BLaER1 (cell line): ENCODE data around the gene KCTD16.

Experiments used
- H3K27ac ChIP-seq: shearing (Covaris generic); formaldehyde crosslinking; 2 replicates; pipeline ENCODE4 v1.8.1; 2022
- H3K27me3 ChIP-seq: shearing (Covaris generic); formaldehyde crosslinking; 2 replicates; pipeline ENCODE4 v1.8.1; 2022
- H3K36me3 ChIP-seq: shearing (Covaris generic); formaldehyde crosslinking; 2 replicates; pipeline ENCODE4 v1.8.1; 2022
- H3K4me1 ChIP-seq: shearing (Covaris generic); formaldehyde crosslinking; 2 replicates; pipeline ENCODE4 v1.8.1; 2022
- H3K4me2 ChIP-seq: shearing (Covaris generic); formaldehyde crosslinking; 2 replicates; pipeline ENCODE4 v1.8.1; 2022
- H3K4me3 ChIP-seq: shearing (Covaris generic); formaldehyde crosslinking; 2 replicates; pipeline ENCODE4 v1.8.1; 2022
- H3K9ac ChIP-seq: shearing (Covaris generic); formaldehyde crosslinking; 2 replicates; pipeline ENCODE4 v1.8.1; 2022
- H3K9me3 ChIP-seq: shearing (Covaris generic); formaldehyde crosslinking; 2 replicates; pipeline ENCODE4 v1.8.1; 2022
- H4K20me1 ChIP-seq: shearing (Covaris generic); formaldehyde crosslinking; 2 replicates; pipeline ENCODE4 v1.8.1; 2022
- Cebpa-rat ChIP-seq: shearing (Covaris generic); IDR thresholded peaks from 2 replicates; pipeline ENCODE4 v1.8.1; 2022

Gene KCTD16

DNA sequence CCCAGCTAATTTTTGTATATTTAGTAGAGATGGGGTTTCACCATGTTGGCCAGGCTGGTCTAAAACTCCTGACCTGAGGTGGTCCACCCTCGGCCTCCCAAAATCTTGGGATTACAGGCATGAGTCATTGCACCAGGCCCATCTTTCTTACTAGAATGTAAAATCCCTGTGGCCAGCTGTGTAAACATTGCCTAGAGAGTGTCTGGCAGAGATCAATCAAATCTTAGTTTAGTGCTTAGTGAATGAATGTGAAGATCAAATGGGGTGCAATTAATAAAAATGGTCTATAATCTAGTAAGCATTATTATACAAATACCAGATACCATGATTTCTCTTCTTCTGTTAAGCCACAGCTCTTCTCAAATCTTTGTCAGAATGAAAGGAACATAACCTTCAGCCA is 289.9 kb downstream of the KCTD16 start:
- Histone ChIP-seq H3K4me2 (no peak overlapping the region), H3K36me3 (no peaks in the 10 kb centered on the region), H3K27me3 (no peaks in the 10 kb centered on the region), H3K4me3 (no peak overlapping the region), H3K4me1 (no peaks in the 10 kb centered on the region), H4K20me1 (no peaks in the 10 kb centered on the region), H3K9me3 (no peaks in the 10 kb centered on the region), H3K9ac (no peak overlapping the region), H3K27ac (no peak overlapping the region)
- no peak for TF ChIP-seq Cebpa-rat

DNA sequence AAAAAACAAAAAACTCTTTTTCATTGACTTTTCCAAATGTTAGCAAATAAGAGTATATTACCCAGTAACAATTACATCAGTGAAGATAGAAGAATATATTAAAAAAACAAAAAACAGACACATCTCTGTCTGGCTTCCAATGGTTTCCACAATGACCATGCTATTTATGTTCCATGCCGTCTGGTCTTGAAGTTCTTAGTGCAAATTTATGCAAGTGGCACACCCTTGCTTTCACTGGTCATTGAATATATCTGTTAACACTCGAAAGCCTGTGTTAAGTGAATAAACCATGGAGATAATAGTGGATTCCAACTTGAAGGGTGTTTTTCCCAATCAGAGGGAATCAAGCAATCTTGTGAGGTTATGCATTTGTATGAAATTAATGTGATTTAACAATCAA is 291.9 kb downstream of the KCTD16 start:
- TF ChIP-seq Cebpa-rat = no peak
- H3K9ac ChIP-seq = no peak overlapping the region
- no peak overlapping the region for H3K27ac ChIP-seq
- no peak overlapping the region for H3K4me3 ChIP-seq
- H4K20me1 ChIP-seq = no peaks in the 10 kb centered on the region
- H3K4me2 ChIP-seq = no peak overlapping the region
- H3K36me3 ChIP-seq = no peaks in the 10 kb centered on the region
- no peaks in the 10 kb centered on the region for H3K27me3 ChIP-seq
- H3K9me3 ChIP-seq = no peaks in the 10 kb centered on the region
- no peaks in the 10 kb centered on the region; the same call in 1 of the 2 replicates for H3K4me1 ChIP-seq

DNA sequence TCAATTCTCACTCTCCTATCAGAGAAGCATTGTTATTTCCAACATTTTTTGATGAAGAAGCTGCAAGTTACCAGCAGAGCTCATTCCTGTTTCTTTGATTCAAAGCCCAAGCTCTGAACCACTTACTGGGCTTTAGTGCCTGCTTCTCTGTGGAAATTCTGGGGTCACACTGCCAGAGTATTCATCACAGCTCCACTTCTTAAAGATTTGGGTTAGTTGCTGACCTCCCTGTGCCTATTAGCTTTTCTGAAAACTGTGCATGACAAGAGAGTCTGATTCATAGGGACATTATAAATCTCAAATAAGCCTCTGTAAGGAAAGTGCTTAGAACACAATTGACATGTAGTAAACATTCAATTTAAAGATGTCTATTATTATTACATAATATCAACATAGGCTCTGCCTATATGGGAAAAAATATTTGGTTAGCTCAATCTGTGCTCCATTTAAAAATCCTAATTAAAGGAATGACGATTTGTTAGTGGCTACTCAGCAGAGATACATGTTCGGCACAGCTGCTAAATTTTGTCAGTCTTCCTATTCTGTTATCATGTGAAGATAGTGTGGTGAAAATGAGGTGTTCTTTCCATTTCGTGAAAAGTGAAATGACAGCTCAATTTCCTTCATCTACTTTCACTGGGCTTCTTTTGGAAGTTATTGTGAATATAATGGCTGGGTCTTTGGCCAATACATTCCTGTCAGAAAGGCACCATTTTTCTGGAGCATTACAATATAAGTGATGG is 293.0 kb downstream of the KCTD16 start:
- H3K27ac ChIP-seq = no peak overlapping the region
- H3K9ac ChIP-seq = no peak overlapping the region
- no peaks in the 10 kb centered on the region for H3K9me3 ChIP-seq
- no peaks in the 10 kb centered on the region for H3K27me3 ChIP-seq
- no peaks in the 10 kb centered on the region for H3K36me3 ChIP-seq
- H3K4me3 ChIP-seq = no peak overlapping the region
- no peak for TF ChIP-seq Cebpa-rat
- no peaks in the 10 kb centered on the region for H4K20me1 ChIP-seq
- no peak overlapping the region for H3K4me2 ChIP-seq
- H3K4me1 ChIP-seq = no peaks in the 10 kb centered on the region; the same call in 1 of the 2 replicates

DNA sequence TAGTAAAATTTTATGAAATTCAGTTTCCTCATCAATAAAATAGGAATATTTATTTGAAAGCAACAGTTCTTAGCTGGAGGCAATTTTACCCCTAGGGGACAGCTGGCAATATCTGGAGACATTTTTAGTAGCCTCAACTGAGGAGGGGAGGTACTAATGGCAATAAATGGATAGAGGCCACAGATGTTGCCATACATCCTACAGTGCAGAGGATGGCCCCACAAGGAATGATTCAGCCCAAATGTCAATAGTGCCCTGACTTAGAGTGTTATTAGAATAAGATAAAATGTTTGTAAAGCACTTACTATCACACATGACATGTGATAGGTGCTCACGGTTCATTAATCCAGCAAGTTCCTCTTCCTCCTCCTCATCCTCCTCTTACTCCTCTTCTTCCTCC is 293.6 kb downstream of the KCTD16 start:
- TF ChIP-seq Cebpa-rat = no peak
- H3K4me1 ChIP-seq = no peaks in the 10 kb centered on the region; the same call in 1 of the 2 replicates
- H3K9me3 ChIP-seq = no peaks in the 10 kb centered on the region
- H3K4me3 ChIP-seq = no peak overlapping the region
- no peak overlapping the region for H3K27ac ChIP-seq
- H3K36me3 ChIP-seq = no peaks in the 10 kb centered on the region
- no peaks in the 10 kb centered on the region for H3K27me3 ChIP-seq
- H3K4me2 ChIP-seq = no peak overlapping the region
- no peaks in the 10 kb centered on the region for H4K20me1 ChIP-seq
- H3K9ac ChIP-seq = no peak overlapping the region

DNA sequence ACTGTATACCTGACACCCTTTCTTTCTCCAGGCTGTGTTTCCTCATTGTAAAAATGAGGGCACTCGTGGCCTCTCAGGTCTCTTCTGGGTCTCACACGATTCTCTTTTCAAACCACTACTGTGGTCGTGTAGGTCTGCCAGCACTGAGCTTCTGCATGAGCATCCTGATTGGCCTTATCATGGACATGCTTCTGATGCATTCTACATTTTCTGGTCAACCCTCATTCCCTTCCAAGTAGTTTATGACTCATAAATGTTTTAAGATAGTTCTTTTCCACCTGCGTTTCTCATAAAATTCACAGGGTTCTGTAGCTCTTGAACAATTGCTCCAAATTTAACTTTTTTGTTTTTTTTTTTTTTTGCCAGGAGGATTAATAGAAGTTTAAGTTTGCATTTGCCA is 294.8 kb downstream of the KCTD16 start:
- no peaks in the 10 kb centered on the region; the same call in 1 of the 2 replicates for H3K4me1 ChIP-seq
- H3K27me3 ChIP-seq = no peaks in the 10 kb centered on the region
- H3K9ac ChIP-seq = no peak overlapping the region
- H3K4me3 ChIP-seq = no peak overlapping the region
- H3K36me3 ChIP-seq = no peaks in the 10 kb centered on the region
- no peak for TF ChIP-seq Cebpa-rat
- H3K4me2 ChIP-seq = no peak overlapping the region
- H3K9me3 ChIP-seq = no peaks in the 10 kb centered on the region
- no peaks in the 10 kb centered on the region for H4K20me1 ChIP-seq
- H3K27ac ChIP-seq = no peak overlapping the region

DNA sequence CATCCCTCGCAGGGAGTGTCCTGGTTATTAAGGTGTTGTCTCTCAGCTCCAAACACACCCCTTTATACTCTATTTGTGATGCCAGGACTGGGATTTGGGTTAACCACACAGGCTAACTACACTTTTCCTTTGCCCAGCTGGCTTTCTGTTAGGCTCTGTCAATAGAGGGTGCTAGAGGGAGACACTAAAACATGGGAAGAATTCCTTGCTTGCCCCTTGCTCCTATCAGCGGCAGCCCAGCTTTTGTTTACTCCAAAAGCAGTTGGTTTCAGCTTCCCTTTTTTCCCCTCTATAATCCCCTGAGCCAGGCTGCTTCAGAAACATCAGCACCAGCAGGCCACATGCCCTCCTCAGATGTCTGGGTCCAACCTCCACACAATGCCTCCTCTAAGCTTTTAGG is 297.1 kb downstream of the KCTD16 start:
- H3K27ac ChIP-seq = no peak overlapping the region
- no peak overlapping the region for H3K4me2 ChIP-seq
- H3K9me3 ChIP-seq = no peaks in the 10 kb centered on the region

DNA sequence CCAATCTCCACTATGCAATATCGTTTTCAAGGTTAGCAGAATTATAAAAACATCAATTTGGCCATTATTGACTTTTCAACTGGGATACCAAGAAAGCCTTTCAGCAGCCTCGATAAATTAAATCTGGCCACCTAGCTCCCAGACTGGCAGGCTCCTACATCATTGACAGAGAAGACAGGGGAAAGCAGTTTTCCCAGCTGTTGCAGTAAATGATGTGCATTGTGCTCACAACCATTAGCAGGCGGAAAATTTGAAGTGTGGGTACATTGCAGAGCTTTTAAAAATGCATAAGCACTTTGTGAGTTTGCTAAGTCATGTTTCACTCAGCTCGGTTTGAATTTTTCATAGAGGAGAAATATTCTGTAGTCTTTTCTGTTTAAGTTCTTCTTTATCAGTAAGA is 297.9 kb downstream of the KCTD16 start:
- Histone ChIP-seq H3K9ac (no peak overlapping the region), H3K27ac (no peak overlapping the region), H3K27me3 (no peaks in the 10 kb centered on the region), H3K4me1 (no peaks in the 10 kb centered on the region; the same call in 1 of the 2 replicates), H3K36me3 (no peaks in the 10 kb centered on the region), H3K9me3 (no peaks in the 10 kb centered on the region), H3K4me2 (no peak overlapping the region), H4K20me1 (no peaks in the 10 kb centered on the region), H3K4me3 (no peak overlapping the region)
- TF ChIP-seq Cebpa-rat = no peak

More for the DNA sequence above, 297.1 kb downstream of the KCTD16 start:
- no peaks in the 10 kb centered on the region for H4K20me1 ChIP-seq
- no peaks in the 10 kb centered on the region for H3K27me3 ChIP-seq
- H3K4me3 ChIP-seq = no peak overlapping the region
- no peaks in the 10 kb centered on the region for H3K36me3 ChIP-seq
- no peak for TF ChIP-seq Cebpa-rat
- no peaks in the 10 kb centered on the region; the same call in 1 of the 2 replicates for H3K4me1 ChIP-seq
- H3K9ac ChIP-seq = no peak overlapping the region

DNA sequence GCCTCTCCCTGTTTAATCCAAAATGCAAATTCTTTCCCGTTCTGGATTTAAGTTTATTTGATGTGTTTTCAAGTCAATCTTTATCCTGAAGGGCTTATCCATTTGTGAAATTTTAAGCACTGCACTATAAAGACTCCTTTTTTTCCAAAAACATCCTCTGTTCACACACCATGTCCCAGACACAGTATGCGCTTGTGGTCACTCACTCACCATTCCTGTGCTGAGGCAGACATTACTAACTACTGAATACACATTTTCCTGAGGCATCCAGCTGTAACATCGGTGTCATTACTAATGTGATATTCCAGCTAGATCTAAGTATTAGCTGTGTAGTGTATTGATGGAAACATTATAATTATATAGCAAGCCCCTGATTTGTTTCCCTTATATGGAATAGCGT is 298.4 kb downstream of the KCTD16 start:
- H3K4me2 ChIP-seq = no peak overlapping the region
- TF ChIP-seq Cebpa-rat = no peak
- no peaks in the 10 kb centered on the region; the same call in 1 of the 2 replicates for H3K4me1 ChIP-seq
- H3K9ac ChIP-seq = no peak overlapping the region
- no peak overlapping the region for H3K27ac ChIP-seq
- no peaks in the 10 kb centered on the region for H3K9me3 ChIP-seq
- no peaks in the 10 kb centered on the region for H3K27me3 ChIP-seq
- H4K20me1 ChIP-seq = no peaks in the 10 kb centered on the region
- no peak overlapping the region for H3K4me3 ChIP-seq
- no peaks in the 10 kb centered on the region for H3K36me3 ChIP-seq

DNA sequence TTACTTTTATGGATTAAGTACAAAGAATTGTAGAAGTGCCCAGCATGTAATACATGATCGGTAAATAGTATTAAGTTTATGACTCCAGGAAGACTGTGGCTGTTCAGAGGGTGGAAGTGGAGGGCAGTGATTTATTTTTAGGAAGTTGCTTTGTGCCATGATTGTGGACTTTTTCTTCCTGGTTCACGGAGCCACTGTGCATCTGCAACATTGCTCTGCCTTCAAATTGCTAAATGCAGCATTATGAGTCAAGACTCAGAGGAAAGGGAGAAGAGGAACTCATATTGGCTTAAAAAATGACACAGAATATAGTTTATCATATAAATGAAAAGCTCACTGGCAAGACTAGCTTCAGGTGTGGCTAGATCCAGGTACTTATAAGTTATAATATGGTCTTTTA is 301.5 kb downstream of the KCTD16 start:
- Histone ChIP-seq H3K27ac (no peak overlapping the region), H3K4me1 (no peaks in the 10 kb centered on the region; the same call in 1 of the 2 replicates), H3K4me2 (no peak overlapping the region), H3K36me3 (no peaks in the 10 kb centered on the region), H3K27me3 (no peaks in the 10 kb centered on the region), H3K9me3 (no peaks in the 10 kb centered on the region), H3K4me3 (no peak overlapping the region), H3K9ac (no peak overlapping the region), H4K20me1 (no peaks in the 10 kb centered on the region)
- TF ChIP-seq Cebpa-rat = no peak

DNA sequence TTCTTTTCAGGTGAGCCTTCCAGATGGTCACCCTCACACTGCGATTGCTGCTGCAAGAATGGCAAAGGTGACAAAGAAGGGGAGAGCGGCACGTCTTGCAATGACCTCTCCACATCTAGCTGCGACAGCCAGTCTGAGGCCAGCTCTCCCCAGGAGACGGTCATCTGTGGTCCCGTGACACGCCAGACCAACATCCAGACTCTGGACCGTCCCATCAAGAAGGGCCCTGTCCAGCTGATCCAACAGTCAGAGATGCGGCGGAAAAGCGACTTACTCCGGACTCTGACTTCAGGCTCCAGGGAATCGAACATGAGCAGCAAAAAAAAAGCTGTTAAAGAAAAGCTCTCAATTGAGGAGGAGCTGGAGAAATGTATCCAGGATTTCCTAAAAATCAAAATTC is 303.0 kb downstream of the KCTD16 start:
- Histone ChIP-seq H3K4me3 (no peak overlapping the region), H3K9ac (no peak overlapping the region), H4K20me1 (no peaks in the 10 kb centered on the region), H3K36me3 (no peaks in the 10 kb centered on the region), H3K4me2 (no peak overlapping the region), H3K27ac (no peak overlapping the region), H3K27me3 (no peaks in the 10 kb centered on the region), H3K9me3 (no peaks in the 10 kb centered on the region), H3K4me1 (no peaks in the 10 kb centered on the region)
- no peak for TF ChIP-seq Cebpa-rat
